KMS-11 (cell line): Measurements from ENCODE around the gene P4HB.
A peak's percentile ranks its signal among the peaks of the same experiment; 100 is the strongest.

ENCODE experiments used
- H2AFZ ChIP-seq: fragments of 200-600 bp; sonication (generic); 2 replicates; pipeline ENCODE4 v1.6.1; 2016; ENCODE audit warnings: antibody characterized with exemption, mixed run types, low read depth
- H3K27ac ChIP-seq: fragments of 200-600 bp; sonication (generic); 2 replicates; pipeline ENCODE4 v1.6.1; 2016; ENCODE audit warnings: mild to moderate bottlenecking, mixed run types
- H3K27me3 ChIP-seq: fragments of 200-600 bp; sonication (generic); 2 replicates; pipeline ENCODE4 v1.6.1; 2017; ENCODE audit warnings: mild to moderate bottlenecking, low read depth, mixed run types, moderate library complexity; ENCODE audit not compliant: insufficient read depth
- H3K36me3 ChIP-seq: fragments of 200-600 bp; sonication (generic); 2 replicates; pipeline ENCODE4 v1.6.1; 2017; ENCODE audit warnings: mild to moderate bottlenecking, mixed run types; ENCODE audit not compliant: insufficient read depth
- H3K4me1 ChIP-seq: fragments of 200-600 bp; sonication (generic); 2 replicates; pipeline ENCODE4 v1.6.1; 2016; ENCODE audit warnings: mild to moderate bottlenecking, low read depth, mixed run types; ENCODE audit not compliant: poor library complexity, severe bottlenecking
- H3K4me2 ChIP-seq: fragments of 200-600 bp; sonication (generic); 2 replicates; pipeline ENCODE4 v1.7.0; 2016; ENCODE audit warnings: mild to moderate bottlenecking, mixed run types
- H3K4me3 ChIP-seq: fragments of 200-600 bp; sonication (generic); IDR thresholded peaks from 2 replicates; pipeline ENCODE4 v1.6.1; 2017; ENCODE audit warnings: low read depth, low read length, mixed read lengths; ENCODE audit not compliant: insufficient read depth
- H3K79me2 ChIP-seq: fragments of 200-600 bp; sonication (generic); 2 replicates; pipeline ENCODE4 v1.6.1; 2016; ENCODE audit warnings: low read depth, mixed run types; ENCODE audit not compliant: insufficient read depth
- H3K9ac ChIP-seq: fragments of 200-600 bp; sonication (generic); 2 replicates; pipeline ENCODE4 v1.6.1; 2016; ENCODE audit warnings: mild to moderate bottlenecking, mixed run types
- H4K20me1 ChIP-seq: fragments of 200-600 bp; sonication (generic); 2 replicates; pipeline ENCODE4 v1.6.1; 2016; ENCODE audit warnings: mild to moderate bottlenecking, mixed run types; ENCODE audit not compliant: insufficient read depth
- CTCF ChIP-seq: fragments of 200-600 bp; sonication (generic); conservative IDR thresholded peaks from 2 replicates; pipeline ENCODE4 v1.6.1; 2017; ENCODE audit warnings: low read depth, mild to moderate bottlenecking, antibody characterized with exemption, low read length, moderate library complexity, mixed read lengths

P4HB gene

GRCh38 chr17:81817758-81818147 lies 42.6 kb downstream of the P4HB start:
- no peak overlapping the region for H3K4me2 ChIP-seq
- no peak overlapping the region for H3K9ac ChIP-seq
- peak overlapping the region; percentile 14; the same call in 1 of the 2 replicates for H2AFZ ChIP-seq

GRCh38 chr17:81815646-81815986 lies 44.7 kb downstream of the P4HB start:
- Histone ChIP-seq H2AFZ (no peak overlapping the region), H3K4me2 (no peak overlapping the region), H3K4me3 (no peak overlapping the region), H3K9ac (no peak overlapping the region), H4K20me1 (no peaks in the 10 kb centered on the region), H3K27me3 (peaks cover 71% of the 10 kb centered on the region), H3K4me1 (no peaks in the 10 kb centered on the region), H3K27ac (no peak overlapping the region), H3K79me2 (no peaks in the 10 kb centered on the region), H3K36me3 (no peaks in the 10 kb centered on the region)
- TF ChIP-seq CTCF, result no peak

More at GRCh38 chr17:81817758-81818147, 42.6 kb downstream of the P4HB start:
- H4K20me1 ChIP-seq, result no peaks in the 10 kb centered on the region
- no peak overlapping the region for H3K4me3 ChIP-seq
- no peaks in the 10 kb centered on the region for H3K36me3 ChIP-seq
- H3K27me3 ChIP-seq, result peaks cover 50% of the 10 kb centered on the region
- TF ChIP-seq CTCF, result no peak
- no peaks in the 10 kb centered on the region for H3K4me1 ChIP-seq
- H3K27ac ChIP-seq, result no peak overlapping the region
- H3K79me2 ChIP-seq, result no peaks in the 10 kb centered on the region

- no peak overlapping the region for H2AFZ ChIP-seq
- H3K4me1 ChIP-seq, result no peaks in the 10 kb centered on the region
- H3K79me2 ChIP-seq, result no peaks in the 10 kb centered on the region
- H4K20me1 ChIP-seq, result no peaks in the 10 kb centered on the region
- no peak overlapping the region for H3K27ac ChIP-seq
- peaks cover 77% of the 10 kb centered on the region for H3K27me3 ChIP-seq
- no peak for TF ChIP-seq CTCF
- H3K36me3 ChIP-seq, result no peaks in the 10 kb centered on the region
- no peak overlapping the region for H3K4me2 ChIP-seq
- H3K4me3 ChIP-seq, result no peak overlapping the region
- H3K9ac ChIP-seq, result no peak overlapping the region
Observed at GRCh38 chr17:81814748-81815645, 45.3 kb downstream of the P4HB start.

GRCh38 chr17:81813861-81814683 lies 46.3 kb downstream of the P4HB start:
- Histone ChIP-seq H3K79me2 (no peaks in the 10 kb centered on the region), H3K36me3 (no peaks in the 10 kb centered on the region), H3K4me2 (no peak overlapping the region), H4K20me1 (no peaks in the 10 kb centered on the region), H3K9ac (no peak overlapping the region), H3K4me3 (no peak overlapping the region), H3K4me1 (no peaks in the 10 kb centered on the region), H3K27ac (no peak overlapping the region), H3K27me3 (peaks cover 86% of the 10 kb centered on the region), H2AFZ (no peak overlapping the region)
- TF ChIP-seq CTCF, result no peak
